OCI-LY7 (cell line): Measurements from ENCODE around the gene NPAS2.

ENCODE experiments used
- CTCF ChIP-seq: fragments of 200-600 bp; sonication (generic); conservative IDR thresholded peaks from 2 replicates; pipeline ENCODE4 v1.5.1; 2014; ENCODE audit warnings: mild to moderate bottlenecking, antibody characterized with exemption, low read length, moderate library complexity, mixed read lengths
- EZH2phosphoT487 ChIP-seq: fragments of 200-600 bp; sonication (generic); IDR thresholded peaks from 2 replicates; pipeline ENCODE4 v1.6.1; 2018; ENCODE audit warnings: low read depth, borderline replicate concordance, mild to moderate bottlenecking, mixed run types, antibody characterized with exemption, low read length, moderate library complexity, mixed read lengths

- no peak for TF ChIP-seq CTCF
- TF ChIP-seq EZH2phosphoT487, result no peak
These were observed 86.2 kb downstream of the NPAS2 start for GRCh38 chr2:100906131-100906530.
